Epidermal melanocyte (primary cell): ENCODE measurements around the gene CDK11B.
A peak's percentile ranks its signal among the peaks of the same experiment; 100 is the strongest.

ENCODE experiments used
- DNase-seq: peaks from one replicate; pipeline ENCODE4 v3.0.0; 2011; ENCODE audit warnings: low spot score; ENCODE audit not compliant: insufficient read length

The CDK11B gene

DNA sequence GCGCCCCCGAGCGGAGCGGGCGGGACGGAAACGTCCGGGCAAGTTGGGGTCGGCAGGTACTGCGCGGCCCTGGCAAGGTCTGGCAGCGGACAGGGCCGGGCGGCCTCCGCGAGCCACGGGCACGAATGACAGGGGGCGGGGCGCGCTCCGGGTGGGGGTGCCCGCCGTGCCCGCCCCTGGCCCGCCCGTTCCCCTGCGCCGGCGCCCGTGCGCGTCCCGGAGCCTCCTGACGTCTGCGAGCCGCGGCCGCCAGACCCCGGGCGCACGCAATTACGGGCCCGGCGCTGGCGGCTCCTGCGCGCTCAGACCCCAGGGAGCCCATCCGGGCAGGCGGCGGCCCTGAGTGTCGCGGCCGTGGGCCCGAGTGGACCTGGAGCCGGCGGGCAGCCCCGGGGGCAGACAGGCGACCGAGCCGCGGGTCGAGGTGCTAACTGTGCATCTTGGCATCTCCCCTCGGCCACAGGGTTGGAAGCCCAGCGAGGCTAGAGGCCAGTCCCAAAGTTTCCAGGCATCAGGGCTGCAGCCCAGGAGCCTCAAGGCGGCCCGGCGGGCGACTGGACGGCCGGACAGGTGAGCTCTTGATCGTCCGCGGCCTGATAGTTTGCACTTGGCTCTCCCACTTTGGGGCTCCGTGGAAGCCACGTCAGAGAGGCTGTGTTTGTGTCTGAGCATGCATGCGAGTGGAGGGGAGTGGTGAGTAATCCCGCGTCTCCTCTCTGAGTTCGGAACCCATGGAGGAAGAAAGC is 42.6 kb downstream of the CDK11B start:
- peak; percentile 82 for DNase-seq

DNA sequence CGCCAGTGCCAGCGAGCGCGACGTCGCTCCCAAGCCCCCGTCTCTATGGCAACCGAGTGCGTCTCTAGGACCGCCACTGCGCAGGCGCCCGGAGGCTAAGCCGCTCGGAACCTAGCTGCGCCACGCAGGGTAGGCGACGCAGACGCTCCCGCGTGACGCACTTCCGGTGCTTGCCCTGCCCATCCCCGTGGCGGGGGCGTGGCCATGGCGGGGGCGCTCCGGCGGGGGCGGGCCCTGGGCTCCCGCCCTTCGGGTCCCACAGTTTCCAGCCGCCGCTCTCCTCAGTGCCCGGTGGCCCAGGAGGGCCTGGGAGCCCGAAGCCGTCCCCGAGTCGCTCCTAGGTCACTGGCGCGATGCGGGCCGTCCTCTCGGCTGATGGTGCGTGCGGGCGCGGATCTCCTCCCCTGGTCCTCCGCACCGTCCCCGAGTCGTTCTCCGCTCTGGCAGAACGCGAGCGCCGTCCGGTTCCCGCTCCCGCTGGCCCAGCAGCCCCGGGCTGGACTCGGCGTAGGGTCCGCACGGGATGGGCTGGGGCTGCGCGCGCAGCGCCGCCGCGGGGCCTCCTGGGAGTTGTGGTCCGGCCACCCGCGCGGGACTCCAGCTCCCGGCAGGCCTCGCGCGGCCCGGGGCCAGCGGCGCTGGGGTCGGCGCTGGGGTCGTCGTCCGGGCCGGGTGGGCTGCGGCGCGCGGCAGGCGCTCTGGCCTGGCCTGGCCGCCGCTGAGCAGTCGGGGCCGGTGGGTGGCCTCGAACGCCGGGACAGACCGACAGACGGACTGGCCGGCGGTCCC is 43.4 kb downstream of the CDK11B start, which contains the start of gene MIB2:
Gene MIB2 (plus strand): TSS at position 245 of the 789 bp plus-strand sequence. CDS start 7,953 bp downstream, outside the sequence.
- peak; percentile 100 for DNase-seq

GRCh38 chr1:1614954-1615255 is 43.9 kb downstream of the CDK11B start:
- DNase-seq = no peak

- no peak for DNase-seq
These were observed 44.4 kb downstream of the CDK11B start for GRCh38 chr1:1614204-1614953.

DNA sequence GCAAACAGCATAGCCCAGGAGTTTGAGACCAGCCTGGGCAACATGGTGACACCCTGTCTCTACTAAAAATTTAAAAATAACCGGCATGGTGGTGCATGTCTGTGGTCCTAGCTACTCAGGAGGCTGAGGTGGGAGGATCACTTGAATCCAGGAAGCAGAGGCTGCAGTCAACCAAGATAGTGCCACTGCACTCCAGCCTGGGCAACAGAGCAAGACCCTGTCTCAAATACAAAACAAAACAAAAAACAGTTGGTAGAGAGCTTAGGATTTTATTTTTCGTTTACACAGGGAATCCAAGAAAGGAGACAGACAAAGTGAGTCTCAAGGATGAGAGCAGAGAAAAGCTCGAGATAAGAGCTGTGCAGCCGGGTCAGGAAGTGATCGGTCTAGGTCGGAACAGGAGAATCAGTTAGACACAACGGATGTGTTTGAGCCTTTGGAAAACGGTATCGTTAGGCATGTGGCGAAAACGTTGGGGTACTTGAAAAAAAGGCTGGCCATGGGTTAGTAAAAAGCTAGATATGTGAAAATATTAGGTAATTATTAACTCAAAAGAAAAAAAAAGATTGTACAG is 45.2 kb downstream of the CDK11B start:
- no peak for DNase-seq

DNA sequence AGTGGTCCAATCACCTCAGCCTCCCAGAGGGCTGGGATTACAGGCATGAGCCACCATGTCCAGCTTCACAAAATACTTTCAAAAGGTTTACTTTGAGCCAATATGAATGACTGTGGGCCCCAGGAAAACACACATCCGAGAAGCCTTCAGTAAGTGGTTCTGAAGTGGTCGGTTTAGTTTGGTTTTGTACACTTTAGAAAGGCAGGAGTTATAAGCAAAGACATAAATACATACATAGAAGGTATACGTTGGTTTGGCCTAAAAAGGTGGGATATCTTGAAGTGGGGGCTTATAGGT is 46.8 kb downstream of the CDK11B start:
- DNase-seq = no peak

- no peak for DNase-seq
These were observed 48.0 kb downstream of the CDK11B start for GRCh38 chr1:1610796-1611195.

DNA sequence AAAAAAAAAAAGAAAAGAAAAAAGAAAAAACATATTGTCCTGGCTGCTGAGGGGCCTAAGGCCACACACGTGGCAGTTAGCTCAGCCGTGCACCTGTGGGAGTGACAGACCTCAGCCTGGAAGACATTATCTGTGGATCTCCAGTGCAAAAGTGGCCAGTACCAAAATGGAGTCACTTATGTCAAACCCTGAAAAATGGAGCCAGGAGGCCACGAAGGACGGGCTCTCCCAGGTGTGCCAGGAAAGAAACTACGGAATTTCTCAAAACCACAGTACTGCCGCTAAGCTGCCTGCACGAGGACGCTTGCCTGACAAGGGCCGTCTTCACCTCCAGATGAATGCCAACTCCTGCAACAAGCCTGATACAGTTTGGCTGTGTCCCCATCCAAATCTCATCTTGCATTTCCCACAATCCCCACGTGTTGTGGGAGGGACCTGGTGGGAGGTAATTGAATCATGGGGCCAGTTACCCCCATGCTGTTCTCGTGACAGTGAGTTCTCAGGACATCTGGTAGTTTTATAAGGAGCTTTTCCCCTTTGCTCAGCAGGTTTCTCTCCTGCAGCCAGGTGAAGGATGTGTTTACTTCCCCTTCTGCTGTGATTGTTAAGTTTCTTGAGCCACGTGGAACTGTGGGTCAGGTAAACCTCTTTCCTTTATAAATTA is 48.9 kb downstream of the CDK11B start:
- DNase-seq = no peak

GRCh38 chr1:1606232-1606631 is 52.6 kb downstream of the CDK11B start:
- DNase-seq = no peak

DNA sequence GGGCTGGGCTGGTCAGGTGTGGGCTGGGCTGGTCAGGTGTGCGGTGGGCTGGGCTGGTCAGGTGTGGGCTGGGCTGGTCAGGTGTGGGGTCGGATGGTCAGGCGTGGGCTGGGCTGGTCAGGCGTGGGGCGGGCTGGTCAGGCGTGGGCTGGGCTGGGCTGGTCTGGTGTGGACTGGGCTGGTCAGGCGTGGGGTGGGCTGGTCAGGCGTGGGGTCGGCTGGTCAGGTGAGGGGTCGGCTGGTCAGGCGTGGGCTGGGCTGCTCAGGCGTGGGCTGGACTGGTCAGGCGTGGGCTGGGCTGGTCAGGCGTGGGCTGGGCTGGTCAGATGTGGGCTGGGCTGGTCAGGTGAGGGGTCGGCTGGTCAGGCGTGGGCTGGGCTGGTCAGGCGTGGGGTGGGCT is 53.1 kb downstream of the CDK11B start:
- DNase-seq = no peak

DNA sequence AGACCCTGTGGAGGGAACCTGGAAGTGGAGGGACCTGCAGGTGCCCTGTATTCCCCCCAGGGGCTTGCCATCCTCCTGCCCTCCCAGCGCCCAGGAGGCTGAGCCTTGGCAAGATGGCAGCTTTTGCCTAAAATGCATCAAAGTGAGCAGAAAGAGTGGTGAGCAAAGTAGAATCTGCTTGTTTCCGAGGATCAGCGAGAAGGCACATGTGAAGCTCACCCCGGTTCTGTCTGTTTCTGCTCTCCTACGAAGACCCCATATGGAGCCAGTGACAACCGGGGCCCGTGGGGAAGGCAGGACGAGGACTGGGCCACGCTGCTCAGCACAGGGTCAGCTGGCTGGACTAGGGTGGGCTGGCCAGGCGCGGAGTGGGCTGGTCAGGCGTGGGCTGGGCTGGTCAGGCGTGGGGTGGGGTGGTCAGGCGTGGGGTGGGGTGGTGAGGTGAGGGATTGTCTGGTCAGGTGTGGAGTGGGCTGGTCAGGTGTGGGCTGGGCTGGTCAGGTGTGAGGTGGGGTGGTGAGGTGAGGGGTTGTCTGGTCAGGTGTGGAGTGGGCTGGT is 53.7 kb downstream of the CDK11B start:
- DNase-seq = no peak

- DNase-seq = no peak
These were observed 54.3 kb downstream of the CDK11B start for GRCh38 chr1:1604374-1605033.

DNA sequence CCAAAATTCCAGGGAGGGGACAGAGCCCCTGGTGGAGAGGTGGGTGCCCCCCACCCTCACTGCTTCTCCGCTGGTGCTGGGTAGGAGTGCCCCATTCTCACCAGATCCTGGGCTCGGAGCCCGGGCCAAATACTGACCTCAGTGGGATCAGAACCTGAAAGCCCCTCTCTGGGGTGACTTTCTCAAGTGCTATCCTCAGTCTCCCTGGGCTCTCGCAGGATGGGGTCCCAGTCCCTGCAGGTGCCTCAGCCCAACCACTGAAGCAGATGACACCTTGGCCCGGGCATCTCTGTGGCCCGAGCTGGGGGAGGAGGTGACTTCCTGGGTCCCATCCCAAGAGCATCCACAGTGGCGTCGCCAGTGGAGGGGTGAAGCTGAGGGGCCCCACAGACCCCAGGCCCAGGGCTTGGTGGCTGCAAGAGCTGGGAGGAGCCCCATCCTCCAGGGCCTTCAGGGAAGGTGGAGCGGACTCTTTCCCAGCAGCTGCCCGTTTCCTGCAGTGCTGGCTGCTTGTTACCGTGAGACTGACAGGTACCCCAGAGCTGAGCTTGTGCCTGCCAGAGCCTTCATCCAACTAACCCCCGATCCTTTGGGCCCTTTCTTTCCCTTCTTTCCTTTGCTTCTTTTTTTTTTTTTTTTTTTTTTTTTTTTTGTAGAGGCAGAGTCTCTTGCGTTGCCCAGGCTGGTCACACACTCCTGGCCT is 55.0 kb downstream of the CDK11B start:
- DNase-seq = no peak

DNA sequence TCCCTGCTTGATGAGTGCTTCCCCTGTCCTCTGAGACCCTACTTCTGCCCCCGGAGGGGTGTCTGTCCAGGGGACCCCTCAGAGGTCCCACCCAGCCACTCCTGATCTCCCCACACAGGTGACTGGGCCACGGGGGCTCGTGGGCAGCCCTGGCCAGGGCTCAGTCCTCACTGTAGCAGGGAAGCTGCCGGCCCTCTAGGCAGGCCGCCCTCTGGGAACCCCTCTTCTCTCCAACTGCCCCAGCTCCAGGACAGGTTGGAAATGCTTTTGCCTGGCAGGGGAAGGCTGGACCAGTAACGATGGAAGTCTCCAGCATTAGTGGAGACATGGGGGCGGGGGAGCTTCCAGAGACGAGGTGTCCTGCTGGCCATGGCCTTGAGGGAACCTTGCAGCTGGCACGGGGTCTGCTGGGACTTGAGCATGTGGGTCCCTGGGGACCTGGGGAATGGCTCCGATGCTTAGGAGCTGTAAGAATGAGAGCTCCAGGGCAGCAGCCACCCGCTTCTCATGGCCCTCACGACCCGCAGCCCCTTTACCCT is 55.8 kb downstream of the CDK11B start:
- peak; percentile 16 for DNase-seq

DNA sequence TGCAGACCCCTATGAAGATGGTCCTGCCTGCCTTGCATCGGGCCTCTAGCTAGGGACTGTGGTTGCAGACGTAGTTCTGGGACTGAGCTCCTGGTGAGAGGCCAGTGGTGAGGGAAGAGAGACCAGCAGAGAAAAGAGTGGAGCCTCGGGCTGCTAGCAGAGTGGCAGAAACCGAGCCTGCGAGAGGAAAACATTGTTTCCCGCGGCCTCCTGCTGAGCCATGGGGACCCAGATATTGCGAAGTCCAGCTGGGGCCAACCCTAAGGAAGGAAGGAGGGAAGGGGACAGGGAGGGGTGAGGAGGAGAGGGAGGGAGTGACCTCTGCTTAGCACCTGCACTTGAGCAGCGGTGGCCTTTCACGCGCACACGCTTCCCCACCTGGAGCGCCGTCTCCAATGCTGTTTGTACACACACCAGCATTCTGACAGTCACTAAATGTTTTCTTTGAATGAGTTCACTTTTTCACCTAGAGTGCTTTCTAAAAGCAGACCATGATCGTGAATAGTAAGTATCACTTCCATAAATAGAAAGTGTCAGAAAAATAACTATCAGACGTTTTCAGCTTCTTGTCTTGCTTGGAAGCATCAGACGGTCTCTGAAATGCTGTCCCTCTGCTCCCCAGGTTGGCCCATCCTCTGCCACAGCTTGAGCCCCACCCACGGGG is 56.4 kb downstream of the CDK11B start:
- peak; percentile 26 for DNase-seq

GRCh38 chr1:1601564-1602303 is 57.1 kb downstream of the CDK11B start:
- no peak for DNase-seq

- DNase-seq = peak; percentile 24
These were observed 57.8 kb downstream of the CDK11B start for GRCh38 chr1:1600861-1601563.
